HCT116 (cell line): Measurements from ENCODE around the gene SLC25A44.

ENCODE experiments used
- ELF1 ChIP-seq: IDR thresholded peaks from 2 replicates; pipeline ENCODE4 v1.6.1; 2012; ENCODE audit warnings: low read depth, borderline replicate concordance
- EZH2 ChIP-seq: fragments of 200-600 bp; sonication (generic); IDR thresholded peaks from 2 replicates; pipeline ENCODE4 v1.6.1; 2017; ENCODE audit warnings: antibody characterized with exemption, mixed run types
- FOSL1 ChIP-seq: IDR thresholded peaks from 2 replicates; pipeline ENCODE4 v1.6.1; 2012; ENCODE audit warnings: low read depth
- POLR2A ChIP-seq: IDR thresholded peaks from 2 replicates; pipeline ENCODE4 v1.7.0; 2011; ENCODE audit warnings: borderline replicate concordance; ENCODE audit not compliant: insufficient read depth, insufficient read length; ENCODE audit errors: extremely low read depth
- POLR2AphosphoS5 ChIP-seq: IDR thresholded peaks from 2 replicates; pipeline ENCODE4 v1.6.1; 2011; ENCODE audit warnings: mild to moderate bottlenecking, low read depth, low read length, moderate library complexity
- RAD21 ChIP-seq: IDR thresholded peaks from 2 replicates; pipeline ENCODE4 v1.6.1; 2012; ENCODE audit warnings: low read depth, mild to moderate bottlenecking
- SIN3A ChIP-seq: IDR thresholded peaks from 2 replicates; pipeline ENCODE4 v1.6.1; 2012; ENCODE audit warnings: low read depth
- SP1 ChIP-seq: IDR thresholded peaks from 2 replicates; pipeline ENCODE4 v1.6.1; 2012; ENCODE audit warnings: low read depth
- TCF7L2 ChIP-seq: IDR thresholded peaks from 2 replicates; pipeline ENCODE4 v1.7.0; 2011; ENCODE audit warnings: borderline replicate concordance, inconsistent platforms; ENCODE audit not compliant: insufficient read depth, insufficient read length; ENCODE audit errors: extremely low read depth
- YY1 ChIP-seq: IDR thresholded peaks from 2 replicates; pipeline ENCODE4 v1.6.1; 2011; ENCODE audit warnings: low read length, low read depth, moderate library complexity, mild to moderate bottlenecking; ENCODE audit not compliant: insufficient replicate concordance; ENCODE audit errors: extremely low read depth
- ZBTB33 ChIP-seq: IDR thresholded peaks from 2 replicates; pipeline ENCODE4 v1.6.1; 2011; ENCODE audit warnings: mild to moderate bottlenecking, low read length, moderate library complexity; ENCODE audit not compliant: insufficient replicate concordance; ENCODE audit errors: extremely low read depth
- TF ChIP-seq, protein P1 (sequence below), 3 experiments: fragments of 200-600 bp in 1 of 3; sonication (generic) in 1 of 3; IDR thresholded peaks in 2 of 3; conservative IDR thresholded peaks in 1 of 3; 2 replicates each; pipeline ENCODE4 v1.5.1; 2012 to 2017; ENCODE audit warnings: low read depth in 2 of 3, low read length in 2 of 3, antibody characterized with exemption in 1 of 3, borderline replicate concordance in 1 of 3, control low read depth in 1 of 3, mild to moderate bottlenecking in 1 of 3, mixed read lengths in 1 of 3, mixed run types in 1 of 3, moderate library complexity in 1 of 3; ENCODE audit not compliant: insufficient read depth in 1 of 3
- TF ChIP-seq, protein P2 (sequence below): IDR thresholded peaks from 2 replicates; pipeline ENCODE4 v1.6.1; 2012
- TF ChIP-seq, protein P3 (sequence below): IDR thresholded peaks from 2 replicates; pipeline ENCODE4 v1.6.1; 2012; ENCODE audit warnings: low read depth

GRCh38 chr1:156241926-156242325 lies 48.0 kb downstream of the SLC25A44 start, which contains the start of gene BGLAP:
- TF ChIP-seq, protein P1, sequence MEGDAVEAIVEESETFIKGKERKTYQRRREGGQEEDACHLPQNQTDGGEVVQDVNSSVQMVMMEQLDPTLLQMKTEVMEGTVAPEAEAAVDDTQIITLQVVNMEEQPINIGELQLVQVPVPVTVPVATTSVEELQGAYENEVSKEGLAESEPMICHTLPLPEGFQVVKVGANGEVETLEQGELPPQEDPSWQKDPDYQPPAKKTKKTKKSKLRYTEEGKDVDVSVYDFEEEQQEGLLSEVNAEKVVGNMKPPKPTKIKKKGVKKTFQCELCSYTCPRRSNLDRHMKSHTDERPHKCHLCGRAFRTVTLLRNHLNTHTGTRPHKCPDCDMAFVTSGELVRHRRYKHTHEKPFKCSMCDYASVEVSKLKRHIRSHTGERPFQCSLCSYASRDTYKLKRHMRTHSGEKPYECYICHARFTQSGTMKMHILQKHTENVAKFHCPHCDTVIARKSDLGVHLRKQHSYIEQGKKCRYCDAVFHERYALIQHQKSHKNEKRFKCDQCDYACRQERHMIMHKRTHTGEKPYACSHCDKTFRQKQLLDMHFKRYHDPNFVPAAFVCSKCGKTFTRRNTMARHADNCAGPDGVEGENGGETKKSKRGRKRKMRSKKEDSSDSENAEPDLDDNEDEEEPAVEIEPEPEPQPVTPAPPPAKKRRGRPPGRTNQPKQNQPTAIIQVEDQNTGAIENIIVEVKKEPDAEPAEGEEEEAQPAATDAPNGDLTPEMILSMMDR (IDR thresholded peaks at IDR 0.05 in 2 of 3, conservative IDR thresholded peaks at IDR 0.05 in 1 of 3; ENCODE audit: borderline replicate concordance in 1 of 3, insufficient read depth in 1 of 3, low read depth in 2 of 3, low read length in 2 of 3) = no peak
- TF ChIP-seq FOSL1 (no peak), ELF1 (no peak), POLR2A (no peak), RAD21 (no peak), YY1 (no peak), TCF7L2 (no peak), EZH2 (no peak), SP1 (no peak), POLR2AphosphoS5 (no peak), SIN3A (no peak), ZBTB33 (no peak)
- TF ChIP-seq, protein P2, sequence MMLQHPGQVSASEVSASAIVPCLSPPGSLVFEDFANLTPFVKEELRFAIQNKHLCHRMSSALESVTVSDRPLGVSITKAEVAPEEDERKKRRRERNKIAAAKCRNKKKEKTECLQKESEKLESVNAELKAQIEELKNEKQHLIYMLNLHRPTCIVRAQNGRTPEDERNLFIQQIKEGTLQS = no peak
- TF ChIP-seq, protein P3, sequence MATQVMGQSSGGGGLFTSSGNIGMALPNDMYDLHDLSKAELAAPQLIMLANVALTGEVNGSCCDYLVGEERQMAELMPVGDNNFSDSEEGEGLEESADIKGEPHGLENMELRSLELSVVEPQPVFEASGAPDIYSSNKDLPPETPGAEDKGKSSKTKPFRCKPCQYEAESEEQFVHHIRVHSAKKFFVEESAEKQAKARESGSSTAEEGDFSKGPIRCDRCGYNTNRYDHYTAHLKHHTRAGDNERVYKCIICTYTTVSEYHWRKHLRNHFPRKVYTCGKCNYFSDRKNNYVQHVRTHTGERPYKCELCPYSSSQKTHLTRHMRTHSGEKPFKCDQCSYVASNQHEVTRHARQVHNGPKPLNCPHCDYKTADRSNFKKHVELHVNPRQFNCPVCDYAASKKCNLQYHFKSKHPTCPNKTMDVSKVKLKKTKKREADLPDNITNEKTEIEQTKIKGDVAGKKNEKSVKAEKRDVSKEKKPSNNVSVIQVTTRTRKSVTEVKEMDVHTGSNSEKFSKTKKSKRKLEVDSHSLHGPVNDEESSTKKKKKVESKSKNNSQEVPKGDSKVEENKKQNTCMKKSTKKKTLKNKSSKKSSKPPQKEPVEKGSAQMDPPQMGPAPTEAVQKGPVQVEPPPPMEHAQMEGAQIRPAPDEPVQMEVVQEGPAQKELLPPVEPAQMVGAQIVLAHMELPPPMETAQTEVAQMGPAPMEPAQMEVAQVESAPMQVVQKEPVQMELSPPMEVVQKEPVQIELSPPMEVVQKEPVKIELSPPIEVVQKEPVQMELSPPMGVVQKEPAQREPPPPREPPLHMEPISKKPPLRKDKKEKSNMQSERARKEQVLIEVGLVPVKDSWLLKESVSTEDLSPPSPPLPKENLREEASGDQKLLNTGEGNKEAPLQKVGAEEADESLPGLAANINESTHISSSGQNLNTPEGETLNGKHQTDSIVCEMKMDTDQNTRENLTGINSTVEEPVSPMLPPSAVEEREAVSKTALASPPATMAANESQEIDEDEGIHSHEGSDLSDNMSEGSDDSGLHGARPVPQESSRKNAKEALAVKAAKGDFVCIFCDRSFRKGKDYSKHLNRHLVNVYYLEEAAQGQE = no peak
